ENCODE data around the gene ATXN1.

ATXN1 gene

GRCh38 chr6:16249971-16250370, 511.3 kb downstream of the ATXN1 start:
- Histone ChIP-seq H3K4me3 (ENCODE audit: low read depth in 1 of 2, low read length in 2 of 2) (no peak overlapping the region), H3K27me3 (ENCODE audit: control insufficient read depth in 1 of 2, insufficient read depth in 2 of 2, low read length in 2 of 2) (no peaks in the 10 kb centered on the region), H3K9ac (ENCODE audit: low read depth in 1 of 2, low read length in 2 of 2) (no peak overlapping the region), H3K9me3 (ENCODE audit: control insufficient read depth in 1 of 2, low read length in 2 of 2) (no peaks in the 10 kb centered on the region), H3K4me1 (ENCODE audit: control insufficient read depth in 1 of 2, insufficient read depth in 2 of 2, low read length in 2 of 2) (peaks cover 0 to 4% of the 10 kb centered on the region in 2 donors), H3K36me3 (ENCODE audit: control insufficient read depth in 1 of 2, insufficient read depth in 2 of 2, low read length in 2 of 2) (no peaks in the 10 kb centered on the region), H3K27ac (ENCODE audit: low read depth, low read length) (no peak overlapping the region)

Data from duodenal mucosa (tissue), 2 donors.